B cell (primary cell): ENCODE measurements around the gene GNAI2. TPM values are rescaled to one million over a fixed set of nuclear protein-coding genes. Genes with fewer than 3 reads are reported as not detected.

Experiments
- ATAC-seq: fragments of 200-7000 bp; cut with Tn5 transposase; one replicate; pipeline ENCODE4 v1.10.0; 2021; ENCODE audit warnings: low read depth, mild to moderate bottlenecking, moderate number of reproducible peaks, moderate library complexity
- CTCF ChIA-PET: fragments of 350-600 bp; sonication (Branson Sonifier 250); formaldehyde crosslinking; loops from one replicate; lab custom pipeline; 2021; ENCODE audit warnings: antibody characterized with exemption, inconsistent platforms; lab: Charles Lee
- POLR2A ChIA-PET: fragments of 350-600 bp; sonication (Branson Sonifier 250); formaldehyde crosslinking; loops from one replicate; lab custom pipeline; 2021; ENCODE audit warnings: antibody characterized with exemption; lab: Charles Lee
- DNase-seq: peaks from one replicate; pipeline ENCODE4 v3.0.0; 2013
- H2AFZ ChIP-seq: 2 replicates; pipeline ENCODE4 v1.6.1; 2012; ENCODE audit warnings: mild to moderate bottlenecking, low read depth, low read length; ENCODE audit not compliant: insufficient read depth, poor library complexity, severe bottlenecking
- H3K27ac ChIP-seq, 2 donors: 1 replicate in 1 of 2; 2 replicates in 1 of 2; pipeline ENCODE4 v1.5.1; 2012 to 2013; ENCODE audit warnings: low read length in 2 of 2, mild to moderate bottlenecking in 2 of 2, moderate library complexity in 1 of 2
- H3K27me3 ChIP-seq, 4 experiments: fragments of 200-600 bp in 1 of 4; sonication (generic) in 1 of 4; replicated peaks in 1 of 4; 1 replicate in 2 of 4; 2 replicates in 2 of 4; pipeline versions ENCODE4 v1.6.1 to v1.7.0; 2013 to 2016; ENCODE audit warnings: low read length in 3 of 4, mild to moderate bottlenecking in 2 of 4, mixed read lengths in 1 of 4, moderate library complexity in 1 of 4; ENCODE audit not compliant: insufficient read depth in 4 of 4, control insufficient read depth in 3 of 4; ENCODE audit errors: control extremely low read depth in 1 of 4
- H3K36me3 ChIP-seq, 2 experiments: replicated peaks in 1 of 2; 1 replicate in 1 of 2; 2 replicates in 1 of 2; pipeline versions ENCODE4 v1.6.1 to v1.7.1; 2013; ENCODE audit warnings: low read length in 1 of 2; ENCODE audit not compliant: insufficient read depth in 2 of 2, control insufficient read depth in 1 of 2; ENCODE audit errors: control extremely low read depth in 1 of 2, extremely low read depth in 1 of 2
- H3K4me1 ChIP-seq, 2 donors: fragments of 200-600 bp in 1 of 2; sonication (generic) in 1 of 2; 1 replicate in 1 of 2; 2 replicates in 1 of 2; pipeline versions ENCODE4 v1.5.1 to v1.6.1; 2013 to 2017; ENCODE audit warnings: low read length in 2 of 2; ENCODE audit not compliant: control insufficient read depth in 2 of 2, insufficient read depth in 2 of 2
- H3K4me2 ChIP-seq: replicated peaks from 2 replicates; pipeline ENCODE3; 2012; ENCODE audit warnings: mild to moderate bottlenecking, low read depth, low read length; ENCODE audit not compliant: poor library complexity, severe bottlenecking
- H3K4me3 ChIP-seq, 5 experiments: fragments of 200-600 bp in 1 of 5; sonication (generic) in 1 of 5; 1 replicate in 3 of 5; 2 replicates in 2 of 5; pipeline versions ENCODE4 v1.5.1 to v1.7.0; 2011 to 2016; ENCODE audit warnings: low read length in 4 of 5, mild to moderate bottlenecking in 4 of 5, low read depth in 2 of 5, control low read depth in 1 of 5, moderate library complexity in 1 of 5; ENCODE audit not compliant: insufficient read depth in 1 of 5; ENCODE audit errors: control extremely low read depth in 1 of 5, extremely low read depth in 1 of 5
- H3K79me2 ChIP-seq: fragments of 200-600 bp; sonication (generic); one replicate; pipeline ENCODE4 v1.6.0; 2016; ENCODE audit warnings: low read length; ENCODE audit not compliant: control insufficient read depth, insufficient read depth
- H3K9ac ChIP-seq: fragments of 200-600 bp; sonication (generic); 2 replicates; pipeline ENCODE4 v1.6.1; 2017; ENCODE audit warnings: mild to moderate bottlenecking, low read length, moderate library complexity
- H3K9me3 ChIP-seq, 3 donors: one replicate each; pipeline versions ENCODE4 v1.6.1 to v1.7.1; 2013; ENCODE audit warnings: low read length in 2 of 3; ENCODE audit not compliant: control insufficient read depth in 2 of 3, insufficient read depth in 1 of 3; ENCODE audit errors: control extremely low read depth in 1 of 3
- H4K20me1 ChIP-seq: 2 replicates; pipeline ENCODE4 v1.6.0; 2012; ENCODE audit warnings: mild to moderate bottlenecking, low read length; ENCODE audit not compliant: insufficient read depth, control insufficient read depth, poor library complexity, severe bottlenecking
- H3K27ac Mint-ChIP-seq: one replicate; pipeline ENCODE4 v1.8.0; 2021; ENCODE audit warnings: mixed read lengths
- H3K27me3 Mint-ChIP-seq: one replicate; pipeline ENCODE4 v1.8.0; 2021; ENCODE audit warnings: mixed read lengths
- H3K4me1 Mint-ChIP-seq: one replicate; pipeline ENCODE4 v1.8.0; 2021; ENCODE audit warnings: mixed read lengths
- H3K4me3 Mint-ChIP-seq: one replicate; pipeline ENCODE4 v1.8.0; 2021; ENCODE audit warnings: mixed read lengths
- H3K9me3 Mint-ChIP-seq: one replicate; pipeline ENCODE4 v1.8.0; 2022; ENCODE audit warnings: mixed read lengths; ENCODE audit not compliant: insufficient read depth
- CTCF ChIP-seq: fragments of 200-600 bp; IDR thresholded peaks from one replicate; pipeline ENCODE4 v1.8.0; 2022; ENCODE audit warnings: antibody characterized with exemption, mild to moderate bottlenecking
- EZH2 ChIP-seq: IDR thresholded peaks from 2 replicates; pipeline ENCODE4 v1.6.1; 2012; ENCODE audit warnings: borderline replicate concordance, low read depth, mild to moderate bottlenecking, moderate library complexity, low read length; ENCODE audit not compliant: insufficient read depth, poor library complexity, severe bottlenecking
- WGBS: methylation state at CpG from one replicate; pipeline ENCODE4 v1.1.5; 2013; ENCODE audit warnings: missing lambda C conversion rate; ENCODE audit not compliant: insufficient coverage; 5-methylcytosine and 5-hydroxymethylcytosine counted together
- intact Hi-C: fragments of 100-400 bp; cut with micrococcal nuclease; formaldehyde crosslinking; loops from one replicate; pipeline ENCODE4 v1.10.0; 2022
- polyA plus RNA-seq: library from polyadenylated mRNA; depleted of rRNA; stranded (reverse); fragments of >200 nt; gene quantifications from 2 replicates; pipeline ENCODE4 v1.2.3, GENCODE V29; 2012
- total RNA-seq, 2 donors: library from RNA; stranded (reverse); fragments of 120-200 nt in 1 of 2; gene quantifications; 1 replicate in 1 of 2; 2 replicates in 1 of 2; pipeline versions ENCODE4 v1.2.3 to v1.2.4, GENCODE V29; 2013 to 2022

Gene GNAI2
- total and polyA plus RNA-seq, 2 donors (not counting 1 experiment from before 2014, with no cell fraction given): 302 to 491 TPM

- Histone ChIP-seq H3K4me3 (no peak overlapping the region), H4K20me1 (peaks cover 95% of the 10 kb centered on the region), H3K9ac (no peak overlapping the region), H3K9me3 (no peaks in the 10 kb centered on the region), H3K27ac (peak overlapping the region in 1 of 2 donors; percentile 12), H3K4me1 (peaks cover 8 to 28% of the 10 kb centered on the region in 2 donors), H3K36me3 (peaks cover 0 to 69% of the 10 kb centered on the region in 2 experiments), H2AFZ (no peak overlapping the region), H3K4me2 (no peak overlapping the region), H3K27me3 (no peaks in the 10 kb centered on the region), H3K79me2 (peaks cover 54% of the 10 kb centered on the region)
- peak overlapping the region; percentile 56 for H3K27ac Mint-ChIP-seq
- peaks cover 30% of the 10 kb centered on the region for H3K4me1 Mint-ChIP-seq
- DNase-seq: no peak
- TF ChIP-seq EZH2: no peak
- TF ChIP-seq CTCF: no peak
- no peaks in the 10 kb centered on the region for H3K27me3 Mint-ChIP-seq
- 97% methylated on average over 7 of the region's 9 CpGs for WGBS
- ATAC-seq: no peak
- no peak overlapping the region for H3K4me3 Mint-ChIP-seq
- intact Hi-C loops: no loop called here
- H3K9me3 Mint-ChIP-seq: no peaks in the 10 kb centered on the region
- ChIA-PET CTCF (interaction anchor here (6.8 to 27.3 kb wide), 2 partner anchors 8 to 21 kb away, joined by 70 to 596 read pairs; partner anchors contain the start of gene GNAI2), POLR2A (no interaction called here)
These were observed 19.2 kb downstream of the GNAI2 start for GRCh38 chr3:50255251-50255615.

GRCh38 chr3:50256978-50257890 lies 21.2 kb downstream of the GNAI2 start:
- peaks cover 0 to 57% of the 10 kb centered on the region in 2 experiments for H3K36me3 ChIP-seq
- no peak overlapping the region for H3K27ac Mint-ChIP-seq
- ATAC-seq: no peak

More at GRCh38 chr3:50256978-50257890, 21.2 kb downstream of the GNAI2 start:
- no peak overlapping the region for H3K4me2 ChIP-seq
- peaks cover 34% of the 10 kb centered on the region for H3K79me2 ChIP-seq
- no peak overlapping the region for H2AFZ ChIP-seq
- intact Hi-C loops: no loop called here
- peaks cover 75% of the 10 kb centered on the region for H4K20me1 ChIP-seq
- DNase-seq: peak; percentile 44
- H3K4me3 Mint-ChIP-seq: no peak overlapping the region
- no peaks in the 10 kb centered on the region for H3K27me3 ChIP-seq
- H3K4me3 ChIP-seq: no peak overlapping the region
- no peaks in the 10 kb centered on the region for H3K27me3 Mint-ChIP-seq
- H3K4me1 ChIP-seq: peaks cover 12 to 23% of the 10 kb centered on the region in 2 donors
- H3K9ac ChIP-seq: no peak overlapping the region
- CTCF ChIA-PET: interaction anchor here (1.0 to 27.3 kb wide), 6 partner anchors 8 to 65 kb away, joined by 3 to 596 read pairs (median 4); partner anchors contain the start of genes GNAI2 and HYAL2
- peaks cover 20% of the 10 kb centered on the region for H3K4me1 Mint-ChIP-seq
- H3K9me3 Mint-ChIP-seq: no peaks in the 10 kb centered on the region
- H3K27ac ChIP-seq: no peak overlapping the region
- 99% methylated on average over 17 of the region's 20 CpGs for WGBS
- POLR2A ChIA-PET: no interaction called here
- no peak for TF ChIP-seq EZH2
- peak; percentile 41 for TF ChIP-seq CTCF
- H3K9me3 ChIP-seq: no peaks in the 10 kb centered on the region
